ENCODE results near the gene MAPK8IP2. TPM values are rescaled to one million over a fixed set of nuclear protein-coding genes. Genes with fewer than 3 reads are reported as not detected.

The MAPK8IP2 gene
- total and polyA plus RNA-seq, 2 of the 13 experiments (the other 11 are each of a cell fraction or from before 2014, with no cell fraction given): 1.3 to 2.6 TPM

DNA sequence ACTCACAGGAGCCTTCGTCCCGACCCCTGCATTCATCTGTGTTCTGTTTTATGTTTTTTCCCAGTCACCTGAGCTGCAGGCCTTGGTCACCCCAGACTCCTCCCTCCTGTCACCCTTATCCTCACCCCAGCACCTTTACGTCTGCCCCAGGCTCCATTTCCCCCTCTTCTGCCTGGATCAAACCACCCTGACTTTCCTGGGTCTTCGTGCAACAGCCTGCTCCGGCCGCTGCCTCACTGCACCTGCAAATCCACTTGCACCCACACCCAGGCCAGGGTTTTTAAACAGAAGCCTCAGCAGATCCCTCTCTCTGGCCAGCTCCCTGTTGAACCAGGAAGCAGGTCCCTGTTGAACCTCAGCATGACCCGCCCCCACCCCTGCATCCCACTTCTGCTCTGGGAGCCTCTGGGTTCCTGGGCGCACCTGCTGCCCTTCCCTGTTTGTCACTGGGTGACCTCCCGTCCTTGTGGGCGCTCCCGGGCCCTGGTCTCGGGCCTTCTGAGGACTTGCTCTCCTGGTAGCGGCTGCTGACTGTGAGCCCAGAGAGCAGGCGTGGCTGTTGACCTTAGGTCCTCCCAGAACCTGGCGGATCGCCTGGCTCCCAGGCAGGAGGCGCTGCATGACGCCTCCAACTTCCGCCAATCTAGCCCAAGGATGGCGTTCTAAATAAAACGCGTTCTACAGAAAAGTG, 12.8 kb downstream of the MAPK8IP2 start (continued):
- TF ChIP-seq ZEB1 (IDR thresholded peaks at IDR 0.05; ENCODE audit: insufficient replicate concordance, low read depth): no peak
- no peak for TF ChIP-seq HMGA1 (CRISPR knock-in tag; conservative IDR thresholded peaks at IDR 0.05)
- no peak for TF ChIP-seq MTF2 (CRISPR knock-in tag; IDR thresholded peaks at IDR 0.05; ENCODE audit: borderline replicate concordance)
- TF ChIP-seq KLF6 (CRISPR knock-in tag; IDR thresholded peaks at IDR 0.05): no peak
- no peak for TF ChIP-seq ZFAT (CRISPR knock-in tag; conservative IDR thresholded peaks at IDR 0.05)
- TF ChIP-seq, protein P1, sequence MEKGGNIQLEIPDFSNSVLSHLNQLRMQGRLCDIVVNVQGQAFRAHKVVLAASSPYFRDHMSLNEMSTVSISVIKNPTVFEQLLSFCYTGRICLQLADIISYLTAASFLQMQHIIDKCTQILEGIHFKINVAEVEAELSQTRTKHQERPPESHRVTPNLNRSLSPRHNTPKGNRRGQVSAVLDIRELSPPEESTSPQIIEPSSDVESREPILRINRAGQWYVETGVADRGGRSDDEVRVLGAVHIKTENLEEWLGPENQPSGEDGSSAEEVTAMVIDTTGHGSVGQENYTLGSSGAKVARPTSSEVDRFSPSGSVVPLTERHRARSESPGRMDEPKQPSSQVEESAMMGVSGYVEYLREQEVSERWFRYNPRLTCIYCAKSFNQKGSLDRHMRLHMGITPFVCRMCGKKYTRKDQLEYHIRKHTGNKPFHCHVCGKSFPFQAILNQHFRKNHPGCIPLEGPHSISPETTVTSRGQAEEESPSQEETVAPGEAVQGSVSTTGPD (CRISPR knock-in tag; IDR thresholded peaks at IDR 0.05): no peak
- TF ChIP-seq ELF3 (CRISPR knock-in tag; IDR thresholded peaks at IDR 0.05): peak; percentile 90
- TF ChIP-seq, protein P2, sequence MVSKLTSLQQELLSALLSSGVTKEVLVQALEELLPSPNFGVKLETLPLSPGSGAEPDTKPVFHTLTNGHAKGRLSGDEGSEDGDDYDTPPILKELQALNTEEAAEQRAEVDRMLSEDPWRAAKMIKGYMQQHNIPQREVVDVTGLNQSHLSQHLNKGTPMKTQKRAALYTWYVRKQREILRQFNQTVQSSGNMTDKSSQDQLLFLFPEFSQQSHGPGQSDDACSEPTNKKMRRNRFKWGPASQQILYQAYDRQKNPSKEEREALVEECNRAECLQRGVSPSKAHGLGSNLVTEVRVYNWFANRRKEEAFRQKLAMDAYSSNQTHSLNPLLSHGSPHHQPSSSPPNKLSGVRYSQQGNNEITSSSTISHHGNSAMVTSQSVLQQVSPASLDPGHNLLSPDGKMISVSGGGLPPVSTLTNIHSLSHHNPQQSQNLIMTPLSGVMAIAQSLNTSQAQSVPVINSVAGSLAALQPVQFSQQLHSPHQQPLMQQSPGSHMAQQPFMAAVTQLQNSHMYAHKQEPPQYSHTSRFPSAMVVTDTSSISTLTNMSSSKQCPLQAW (CRISPR knock-in tag; IDR thresholded peaks at IDR 0.05): no peak
- TF ChIP-seq GABPB1 (CRISPR knock-in tag; IDR thresholded peaks at IDR 0.05): peak; percentile 79
- TF ChIP-seq MAFF (IDR thresholded peaks at IDR 0.05; ENCODE audit: low read depth, low read length): no peak
- no peak for TF ChIP-seq KDM5A (IDR thresholded peaks at IDR 0.05; ENCODE audit: borderline replicate concordance, low read length)
- TF ChIP-seq POLR2AphosphoS5 (IDR thresholded peaks at IDR 0.05; ENCODE audit: low read depth, low read length): peak; percentile 59
- no peak for TF ChIP-seq SMARCE1 (IDR thresholded peaks at IDR 0.05; ENCODE audit: borderline replicate concordance)
- TF ChIP-seq ARID2 (CRISPR knock-in tag; IDR thresholded peaks at IDR 0.05; ENCODE audit: borderline replicate concordance): no peak
- TF ChIP-seq, protein P3, sequence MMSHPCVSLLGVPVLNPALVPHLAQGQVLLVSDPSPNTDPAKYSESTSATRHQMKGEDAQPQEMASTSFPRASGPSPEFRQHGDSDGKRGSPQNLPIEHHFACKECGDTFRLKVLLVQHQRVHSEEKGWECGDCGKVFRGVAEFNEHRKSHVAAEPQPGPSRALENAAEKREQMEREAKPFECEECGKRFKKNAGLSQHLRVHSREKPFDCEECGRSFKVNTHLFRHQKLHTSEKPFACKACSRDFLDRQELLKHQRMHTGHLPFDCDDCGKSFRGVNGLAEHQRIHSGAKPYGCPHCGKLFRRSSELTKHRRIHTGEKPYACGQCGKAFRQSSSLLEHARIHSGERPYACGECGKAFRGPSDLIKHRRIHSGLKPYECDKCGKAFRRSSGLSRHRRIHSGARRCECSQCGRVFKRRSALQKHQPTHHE (CRISPR knock-in tag; IDR thresholded peaks at IDR 0.05; ENCODE audit: borderline replicate concordance): no peak
- no peak for TF ChIP-seq ZNF672 (CRISPR knock-in tag; IDR thresholded peaks at IDR 0.05)
- no peak for TF ChIP-seq ZNF691 (CRISPR knock-in tag; IDR thresholded peaks at IDR 0.05; ENCODE audit: borderline replicate concordance, low read depth)
- TF ChIP-seq, protein P4, sequence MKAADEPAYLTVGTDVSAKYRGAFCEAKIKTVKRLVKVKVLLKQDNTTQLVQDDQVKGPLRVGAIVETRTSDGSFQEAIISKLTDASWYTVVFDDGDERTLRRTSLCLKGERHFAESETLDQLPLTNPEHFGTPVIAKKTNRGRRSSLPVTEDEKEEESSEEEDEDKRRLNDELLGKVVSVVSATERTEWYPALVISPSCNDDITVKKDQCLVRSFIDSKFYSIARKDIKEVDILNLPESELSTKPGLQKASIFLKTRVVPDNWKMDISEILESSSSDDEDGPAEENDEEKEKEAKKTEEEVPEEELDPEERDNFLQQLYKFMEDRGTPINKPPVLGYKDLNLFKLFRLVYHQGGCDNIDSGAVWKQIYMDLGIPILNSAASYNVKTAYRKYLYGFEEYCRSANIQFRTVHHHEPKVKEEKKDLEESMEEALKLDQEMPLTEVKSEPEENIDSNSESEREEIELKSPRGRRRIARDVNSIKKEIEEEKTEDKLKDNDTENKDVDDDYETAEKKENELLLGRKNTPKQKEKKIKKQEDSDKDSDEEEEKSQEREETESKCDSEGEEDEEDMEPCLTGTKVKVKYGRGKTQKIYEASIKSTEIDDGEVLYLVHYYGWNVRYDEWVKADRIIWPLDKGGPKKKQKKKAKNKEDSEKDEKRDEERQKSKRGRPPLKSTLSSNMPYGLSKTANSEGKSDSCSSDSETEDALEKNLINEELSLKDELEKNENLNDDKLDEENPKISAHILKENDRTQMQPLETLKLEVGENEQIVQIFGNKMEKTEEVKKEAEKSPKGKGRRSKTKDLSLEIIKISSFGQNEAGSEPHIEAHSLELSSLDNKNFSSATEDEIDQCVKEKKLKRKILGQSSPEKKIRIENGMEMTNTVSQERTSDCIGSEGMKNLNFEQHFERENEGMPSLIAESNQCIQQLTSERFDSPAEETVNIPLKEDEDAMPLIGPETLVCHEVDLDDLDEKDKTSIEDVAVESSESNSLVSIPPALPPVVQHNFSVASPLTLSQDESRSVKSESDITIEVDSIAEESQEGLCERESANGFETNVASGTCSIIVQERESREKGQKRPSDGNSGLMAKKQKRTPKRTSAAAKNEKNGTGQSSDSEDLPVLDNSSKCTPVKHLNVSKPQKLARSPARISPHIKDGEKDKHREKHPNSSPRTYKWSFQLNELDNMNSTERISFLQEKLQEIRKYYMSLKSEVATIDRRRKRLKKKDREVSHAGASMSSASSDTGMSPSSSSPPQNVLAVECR (CRISPR knock-in tag; IDR thresholded peaks at IDR 0.05; ENCODE audit: borderline replicate concordance): peak; percentile 43; the same call in 1 of the 2 replicates
- TF ChIP-seq PRPF4 (IDR thresholded peaks at IDR 0.05; ENCODE audit: low read depth, low read length, poor library complexity, severe bottlenecking): no peak
- no peak for TF ChIP-seq RFX5 (IDR thresholded peaks at IDR 0.05; ENCODE audit: low read depth, low read length)
- no peak for TF ChIP-seq ZNF253 (CRISPR knock-in tag; IDR thresholded peaks at IDR 0.05; ENCODE audit: borderline replicate concordance)
